HK-2 (cell line): ENCODE measurements around the gene TLL1.

Experiments used
- DNase-seq: peaks from one replicate; pipeline ENCODE4 v3.0.0-alpha.2; 2018; ENCODE audit not compliant: unreplicated experiment

The TLL1 gene

GRCh38 chr4:165971933-165972332, 98.9 kb downstream of the TLL1 start:
- no peak for DNase-seq

- DNase-seq, result no peak
Measured at GRCh38 chr4:165972747-165973146, 99.7 kb downstream of the TLL1 start.

- DNase-seq, result no peak
Measured at GRCh38 chr4:165982934-165983333, 109.9 kb downstream of the TLL1 start.

- no peak for DNase-seq
Measured at GRCh38 chr4:165986956-165987698, 114.1 kb downstream of the TLL1 start.

- DNase-seq, result no peak
Measured at GRCh38 chr4:165991325-165992180, 118.5 kb downstream of the TLL1 start.

- DNase-seq, result no peak
Measured at GRCh38 chr4:165992283-165992682, 119.2 kb downstream of the TLL1 start.

- DNase-seq, result no peak
Measured at GRCh38 chr4:165994701-165995100, 121.7 kb downstream of the TLL1 start.

- no peak for DNase-seq
Measured at GRCh38 chr4:166003811-166004210, 130.8 kb downstream of the TLL1 start.

GRCh38 chr4:166006217-166006616, 133.2 kb downstream of the TLL1 start:
- DNase-seq, result no peak

GRCh38 chr4:166008510-166008909, 135.5 kb downstream of the TLL1 start:
- no peak for DNase-seq

- DNase-seq, result no peak
Measured at GRCh38 chr4:166012129-166013030, 139.3 kb downstream of the TLL1 start.

GRCh38 chr4:166014411-166014810, 141.4 kb downstream of the TLL1 start:
- no peak for DNase-seq

GRCh38 chr4:166017804-166018203, 144.8 kb downstream of the TLL1 start:
- DNase-seq, result no peak

GRCh38 chr4:166019441-166020220, 146.6 kb downstream of the TLL1 start:
- no peak for DNase-seq

GRCh38 chr4:166021617-166022016, 148.6 kb downstream of the TLL1 start:
- no peak for DNase-seq

- DNase-seq, result no peak
Measured at GRCh38 chr4:166034965-166035364, 161.9 kb downstream of the TLL1 start.

- DNase-seq, result no peak
Measured at GRCh38 chr4:166039822-166040221, 166.8 kb downstream of the TLL1 start.

- DNase-seq, result no peak
Measured at GRCh38 chr4:166042510-166043055, 169.5 kb downstream of the TLL1 start.

- no peak for DNase-seq
Measured at GRCh38 chr4:166043801-166044200, 170.8 kb downstream of the TLL1 start.

GRCh38 chr4:166044871-166045270, 171.8 kb downstream of the TLL1 start:
- no peak for DNase-seq

- DNase-seq, result no peak
Measured at GRCh38 chr4:166045457-166045856, 172.4 kb downstream of the TLL1 start.
